SHP77 (cell line): ENCODE results near the gene MMP20.
A peak's percentile ranks its signal among the peaks of the same experiment; 100 is the strongest.

ENCODE experiments used
- DNase-seq, 2 experiments: peaks; one replicate each; lab custom pipeline; 2025; lab: John Stamatoyannopoulos, UW

The MMP20 gene

GRCh38 chr11:102552447-102553194 is 72.5 kb downstream of the MMP20 start:
- no peak for DNase-seq

- no peak for DNase-seq
Measured at GRCh38 chr11:102552020-102552419, 73.1 kb downstream of the MMP20 start.

- no peak for DNase-seq
Measured at GRCh38 chr11:102551169-102551781, 73.9 kb downstream of the MMP20 start.

- DNase-seq: no peak
Measured at GRCh38 chr11:102546923-102547471, 78.1 kb downstream of the MMP20 start.

GRCh38 chr11:102546427-102546826 is 78.7 kb downstream of the MMP20 start:
- no peak for DNase-seq

GRCh38 chr11:102545701-102546100 is 79.4 kb downstream of the MMP20 start:
- no peak for DNase-seq

GRCh38 chr11:102544594-102544993 is 80.5 kb downstream of the MMP20 start:
- no peak for DNase-seq

GRCh38 chr11:102539567-102539966 is 85.6 kb downstream of the MMP20 start:
- DNase-seq: no peak

- DNase-seq: no peak
Measured at GRCh38 chr11:102538932-102539331, 86.2 kb downstream of the MMP20 start.

- DNase-seq: no peak
Measured at GRCh38 chr11:102534261-102534872, 90.8 kb downstream of the MMP20 start.

GRCh38 chr11:102530558-102530957 is 94.6 kb downstream of the MMP20 start, which contains the start of gene MMP7:
TSS of gene MMP7 (minus strand) at chr11:102530747. CDS start at chr11:102530700, 47 bp downstream.
- DNase-seq: peak in 1 of 2 experiments; percentile 23

GRCh38 chr11:102528618-102529017 is 96.5 kb downstream of the MMP20 start:
- no peak for DNase-seq

- no peak for DNase-seq
Measured at GRCh38 chr11:102527684-102528083, 97.4 kb downstream of the MMP20 start.

GRCh38 chr11:102527041-102527440 is 98.1 kb downstream of the MMP20 start:
- DNase-seq: no peak
